IPS-18c (cell line): Measurements from ENCODE around the gene EMILIN3.

ENCODE experiments used
- H3K4me3 ChIP-seq: 2 replicates; pipeline ENCODE4 v1.7.0; 2013; ENCODE audit warnings: low read depth, mild to moderate bottlenecking, low read length, moderate library complexity; ENCODE audit not compliant: insufficient read depth
- H3K9me3 ChIP-seq: one replicate; pipeline ENCODE4 v1.6.1; 2013; ENCODE audit warnings: mild to moderate bottlenecking, low read length, moderate library complexity; ENCODE audit not compliant: control insufficient read depth, insufficient read depth

The EMILIN3 gene, protein sequence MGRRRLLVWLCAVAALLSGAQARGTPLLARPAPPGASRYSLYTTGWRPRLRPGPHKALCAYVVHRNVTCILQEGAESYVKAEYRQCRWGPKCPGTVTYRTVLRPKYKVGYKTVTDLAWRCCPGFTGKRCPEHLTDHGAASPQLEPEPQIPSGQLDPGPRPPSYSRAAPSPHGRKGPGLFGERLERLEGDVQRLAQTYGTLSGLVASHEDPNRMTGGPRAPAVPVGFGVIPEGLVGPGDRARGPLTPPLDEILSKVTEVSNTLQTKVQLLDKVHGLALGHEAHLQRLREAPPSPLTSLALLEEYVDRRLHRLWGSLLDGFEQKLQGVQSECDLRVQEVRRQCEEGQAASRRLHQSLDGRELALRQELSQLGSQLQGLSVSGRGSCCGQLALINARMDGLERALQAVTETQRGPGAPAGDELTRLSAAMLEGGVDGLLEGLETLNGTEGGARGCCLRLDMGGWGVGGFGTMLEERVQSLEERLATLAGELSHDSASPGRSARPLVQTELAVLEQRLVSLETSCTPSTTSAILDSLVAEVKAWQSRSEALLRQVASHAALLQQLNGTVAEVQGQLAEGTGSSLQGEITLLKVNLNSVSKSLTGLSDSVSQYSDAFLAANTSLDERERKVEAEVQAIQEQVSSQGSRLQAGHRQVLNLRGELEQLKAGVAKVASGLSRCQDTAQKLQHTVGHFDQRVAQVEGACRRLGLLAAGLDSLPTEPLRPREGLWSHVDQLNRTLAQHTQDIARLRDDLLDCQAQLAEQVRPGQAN

DNA sequence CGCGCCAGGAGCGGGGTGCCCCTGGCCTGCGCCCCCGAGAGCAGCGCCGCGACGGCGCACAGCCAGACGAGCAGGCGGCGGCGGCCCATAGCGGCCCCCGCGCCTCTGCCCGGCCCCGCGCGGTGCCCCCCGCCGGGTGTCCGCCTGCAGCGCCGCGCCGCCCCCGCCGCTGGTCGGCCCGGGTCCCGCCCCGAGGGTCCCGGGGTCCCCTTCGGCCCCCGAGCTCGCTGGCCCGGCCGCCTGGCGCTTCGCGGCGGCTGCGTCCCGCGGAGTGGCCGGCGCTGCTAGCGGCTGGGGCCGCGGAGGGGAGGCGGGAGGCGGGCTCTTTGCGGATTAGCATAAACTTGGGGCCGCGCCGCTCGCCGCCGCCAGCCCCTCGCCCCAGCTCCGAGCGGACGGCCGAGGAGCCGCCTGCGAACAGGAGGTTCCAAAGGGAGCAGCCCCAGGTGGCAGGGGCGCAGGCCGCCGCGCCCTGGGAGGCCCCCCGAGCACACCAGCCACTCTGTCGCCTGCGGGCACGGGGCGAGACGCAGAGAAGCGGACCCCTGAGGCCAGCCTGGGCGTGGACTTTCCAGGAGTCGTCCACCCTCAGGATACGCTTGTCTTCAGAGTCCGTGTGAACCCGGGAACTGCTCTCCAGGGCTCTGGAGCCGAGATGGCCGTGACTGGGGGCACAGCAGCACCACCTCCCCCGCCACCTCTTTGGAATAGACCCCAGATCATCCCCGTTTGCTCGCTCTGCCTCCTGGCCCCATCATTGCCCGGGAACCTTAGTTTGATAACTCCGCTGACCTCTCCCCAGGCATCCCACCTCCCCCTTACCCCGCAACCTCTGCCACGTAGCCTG is at the start of gene EMILIN3:
Gene EMILIN3, minus strand, starts transcription at position 273 of the 847 bp plus-strand sequence. Its CDS starts 184 bp downstream, at position 89.
- Histone ChIP-seq H3K4me3 (peak within 1 kb of the TSS; percentile 52), H3K9me3 (peaks cover 2% of the 10 kb centered on the region)

GRCh38 chr20:41415191-41415590 is 48.6 kb upstream of the EMILIN3 start:
- Histone ChIP-seq H3K9me3 (no peaks in the 10 kb centered on the region), H3K4me3 (no peak overlapping the region)

GRCh38 chr20:41413169-41413568 is 46.6 kb upstream of the EMILIN3 start:
- H3K9me3 ChIP-seq: no peaks in the 10 kb centered on the region
- H3K4me3 ChIP-seq: no peak overlapping the region

DNA sequence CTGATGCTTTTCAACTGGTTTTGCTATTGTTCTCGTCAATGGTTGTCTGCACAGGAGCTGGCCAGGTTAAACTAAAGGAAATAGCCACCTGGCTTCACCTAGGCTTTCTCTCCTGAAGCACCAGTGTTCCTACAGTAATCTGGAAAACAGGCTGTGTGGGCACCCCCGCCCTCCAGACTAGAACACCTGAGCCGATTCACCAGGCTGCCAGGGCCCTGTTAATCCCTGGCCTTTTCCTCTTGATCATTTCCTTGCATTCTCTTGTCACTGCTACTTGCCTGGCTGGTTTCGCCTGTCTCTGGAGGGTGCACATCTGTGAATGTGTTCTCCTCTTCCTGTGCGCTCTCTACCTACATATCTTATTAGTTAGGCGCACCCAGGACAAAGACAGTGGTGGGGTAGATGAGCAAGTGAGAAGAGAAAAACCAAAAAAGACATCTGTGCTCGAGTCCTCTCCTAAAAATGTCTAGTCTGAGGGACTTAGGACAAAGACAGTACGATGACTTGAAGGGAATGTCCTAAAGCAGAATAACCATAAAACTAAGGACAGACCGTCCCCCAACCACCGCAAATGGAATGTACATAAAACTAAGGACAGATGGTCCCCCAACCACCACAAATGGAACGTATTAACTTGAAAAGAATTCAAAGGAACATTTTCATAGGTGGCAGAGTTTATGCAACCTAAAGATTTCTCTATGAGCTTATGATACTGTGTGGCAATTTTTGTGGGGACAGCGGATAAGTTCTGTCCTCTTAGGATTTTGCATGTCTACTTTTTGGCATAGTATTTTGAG is 45.9 kb upstream of the EMILIN3 start:
- Histone ChIP-seq H3K4me3 (no peak overlapping the region), H3K9me3 (no peaks in the 10 kb centered on the region)

DNA sequence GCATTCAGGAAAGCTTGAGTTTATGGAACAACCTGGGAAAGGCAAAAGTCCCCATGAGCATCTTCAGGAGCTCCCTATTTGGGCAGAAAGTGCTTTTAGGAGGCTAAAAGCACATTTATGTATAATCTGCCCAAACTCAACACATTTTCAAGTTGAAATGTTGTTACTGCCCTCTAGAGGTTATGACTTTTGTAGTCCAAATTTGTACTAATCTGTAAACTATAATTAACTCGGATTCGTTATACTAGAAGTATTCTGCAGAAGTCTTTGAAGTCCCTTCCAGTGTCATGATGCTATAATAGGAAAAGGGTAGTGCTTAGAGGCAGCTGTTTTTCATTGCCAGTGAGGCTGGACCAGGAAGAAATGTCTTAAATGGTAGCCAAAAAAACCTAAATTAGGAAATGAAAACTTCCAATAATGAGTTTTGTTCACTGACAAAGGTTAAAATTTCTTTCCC is 44.8 kb upstream of the EMILIN3 start:
- no peaks in the 10 kb centered on the region for H3K9me3 ChIP-seq

GRCh38 chr20:41408986-41409385 is 42.4 kb upstream of the EMILIN3 start:
- no peak overlapping the region for H3K4me3 ChIP-seq
- H3K9me3 ChIP-seq: no peaks in the 10 kb centered on the region

More for the DNA sequence above, 44.8 kb upstream of the EMILIN3 start:
- no peak overlapping the region for H3K4me3 ChIP-seq

- Histone ChIP-seq H3K4me3 (no peak overlapping the region), H3K9me3 (no peaks in the 10 kb centered on the region)
Measured at GRCh38 chr20:41408156-41408794, 41.7 kb upstream of the EMILIN3 start.

DNA sequence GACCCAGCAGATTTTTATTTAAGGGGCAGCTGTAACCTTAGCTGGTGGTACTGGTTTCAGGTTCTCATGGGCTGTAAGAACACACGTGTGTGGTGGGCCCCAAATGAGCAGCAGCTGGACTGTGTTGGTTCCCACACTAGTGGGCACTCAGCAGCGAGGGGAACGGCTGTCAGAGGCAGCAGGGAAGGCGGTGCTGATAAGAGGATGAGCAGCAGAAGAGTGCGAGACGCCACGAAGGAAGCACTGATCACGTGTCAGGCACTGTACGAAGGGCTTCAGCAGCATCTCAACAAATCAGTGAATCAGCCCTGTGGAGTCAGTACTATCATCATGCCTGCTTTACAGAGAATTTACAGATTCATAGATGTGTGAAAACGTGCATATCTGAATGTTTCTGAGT is 41.0 kb upstream of the EMILIN3 start:
- Histone ChIP-seq H3K4me3 (no peak overlapping the region), H3K9me3 (no peaks in the 10 kb centered on the region)

DNA sequence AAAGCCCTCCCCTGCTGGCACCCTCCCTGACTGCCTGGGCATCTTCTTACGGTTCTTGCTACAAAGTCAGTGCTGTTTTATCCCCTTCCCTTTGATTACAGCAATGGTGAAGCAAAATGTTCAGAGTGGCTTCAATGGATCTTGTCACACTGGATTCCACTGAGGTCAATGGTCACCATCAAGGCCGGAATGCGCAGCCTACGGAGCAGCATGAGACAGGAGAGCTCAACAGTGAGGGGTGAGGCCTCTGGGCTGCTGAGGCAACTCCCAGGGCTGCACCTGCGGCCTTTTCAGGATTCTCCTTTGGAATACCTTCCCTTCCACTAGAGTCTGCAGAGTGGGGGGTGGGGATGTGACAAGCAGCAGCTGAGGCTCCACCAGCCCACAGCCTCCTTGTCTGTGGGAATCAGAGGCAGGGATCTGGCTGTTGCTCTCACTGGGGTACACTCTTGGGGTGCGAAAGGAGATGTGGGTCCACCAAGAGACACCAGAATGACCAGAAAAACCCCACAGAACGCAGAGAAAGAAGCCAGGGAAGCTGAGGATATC is 40.4 kb upstream of the EMILIN3 start:
- no peak overlapping the region for H3K4me3 ChIP-seq

DNA sequence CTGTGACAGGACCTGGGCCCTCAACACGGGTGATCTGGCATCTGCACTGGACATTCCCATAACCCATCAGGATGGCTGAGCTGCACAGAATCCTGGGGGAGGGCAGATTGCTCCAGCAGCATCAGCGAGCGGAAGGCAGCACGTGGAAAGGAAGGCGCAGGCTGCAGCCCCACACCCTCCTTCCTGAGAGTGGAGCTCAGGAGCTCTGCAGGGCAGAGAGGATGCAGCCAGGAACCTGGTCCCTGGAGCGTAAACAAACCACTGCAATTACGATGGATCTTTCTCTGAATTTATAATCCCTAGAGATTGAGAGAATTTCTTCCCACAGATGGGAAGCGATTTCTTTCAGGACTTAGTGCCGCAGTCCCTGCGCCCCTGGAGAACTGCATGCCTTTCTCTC is 39.7 kb upstream of the EMILIN3 start:
- no peak overlapping the region for H3K4me3 ChIP-seq
- no peaks in the 10 kb centered on the region for H3K9me3 ChIP-seq

More for the DNA sequence above, 40.4 kb upstream of the EMILIN3 start:
- H3K9me3 ChIP-seq: no peaks in the 10 kb centered on the region

DNA sequence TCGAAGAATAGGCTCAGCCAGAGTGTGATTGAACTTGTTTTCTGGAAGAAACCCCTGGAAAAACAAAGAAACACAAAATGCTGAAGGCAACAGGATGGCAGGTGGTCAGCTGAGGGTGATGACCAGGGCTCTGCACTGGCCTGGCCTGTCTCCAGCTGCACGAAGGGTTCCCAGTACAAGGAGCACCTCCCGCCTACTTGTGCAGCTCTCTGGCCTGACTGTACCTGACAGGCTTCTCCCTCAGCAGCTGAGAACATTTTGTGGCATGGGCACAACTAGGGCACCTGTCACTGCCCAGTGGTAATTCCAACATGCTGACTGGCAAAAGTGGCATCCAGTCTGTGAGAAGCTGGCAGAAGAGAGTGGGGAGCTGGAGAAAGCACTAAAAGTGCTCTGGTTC is 38.8 kb upstream of the EMILIN3 start:
- Histone ChIP-seq H3K9me3 (no peaks in the 10 kb centered on the region), H3K4me3 (no peak overlapping the region)

- H3K4me3 ChIP-seq: no peak overlapping the region
Measured at GRCh38 chr20:41403604-41404003, 37.0 kb upstream of the EMILIN3 start.

GRCh38 chr20:41398408-41398807 is 31.8 kb upstream of the EMILIN3 start:
- Histone ChIP-seq H3K9me3 (no peaks in the 10 kb centered on the region), H3K4me3 (no peak overlapping the region)

More at GRCh38 chr20:41403604-41404003, 37.0 kb upstream of the EMILIN3 start:
- no peaks in the 10 kb centered on the region for H3K9me3 ChIP-seq

DNA sequence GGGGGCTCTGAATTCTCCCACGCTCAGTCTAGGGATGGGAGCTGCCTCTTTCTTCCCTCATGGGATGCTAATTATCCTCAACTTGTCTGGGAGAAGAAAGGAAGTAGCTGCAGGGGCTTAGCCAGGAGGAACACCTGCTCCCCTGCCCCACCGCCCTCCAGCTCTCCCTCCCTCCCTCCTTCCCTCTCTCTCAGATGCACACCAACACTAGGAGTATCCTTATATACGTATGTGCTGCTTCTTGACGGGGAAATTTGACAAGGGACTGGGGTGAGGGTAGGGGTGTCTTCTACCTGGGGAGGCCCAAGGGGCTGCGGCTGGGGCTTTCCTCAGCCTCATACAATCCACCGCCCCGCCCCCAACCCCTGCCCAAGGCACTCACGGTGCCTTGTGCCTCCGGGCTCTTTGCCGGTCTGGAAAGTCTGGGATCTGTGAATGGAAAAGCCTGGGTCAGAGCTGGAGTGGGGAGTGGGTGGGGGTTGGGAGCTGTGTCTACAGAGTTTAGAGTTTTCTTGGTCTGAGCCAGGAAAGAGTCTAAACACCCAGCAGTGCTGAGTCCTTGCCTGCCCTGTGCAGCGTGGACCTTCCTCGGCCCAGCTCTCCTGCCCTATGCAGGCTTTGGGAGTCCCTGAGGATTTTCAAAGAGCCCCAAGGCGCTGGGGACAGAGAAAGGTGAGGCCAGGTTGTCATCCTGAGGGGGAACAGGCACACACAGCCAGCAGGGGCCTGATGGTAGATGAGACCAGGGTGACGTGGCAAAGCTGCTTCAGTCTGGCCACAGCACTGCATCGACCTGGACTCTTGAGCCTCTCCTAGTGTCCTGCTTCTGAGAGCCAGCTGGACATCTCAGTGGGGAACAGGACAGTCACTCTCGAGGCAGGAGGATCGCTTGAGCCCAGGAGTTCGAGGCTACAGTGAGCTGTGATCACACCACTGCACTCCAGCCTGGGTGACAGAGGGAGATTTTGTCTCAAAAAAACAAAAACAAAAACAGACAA is 29.3 kb upstream of the EMILIN3 start:
- no peaks in the 10 kb centered on the region for H3K9me3 ChIP-seq
- H3K4me3 ChIP-seq: no peak overlapping the region
